HEK293T (cell line): Measurements from ENCODE around the gene COL26A1.

Experiments
- BHLHE40 ChIP-seq: fragments of 450-650 bp; IDR thresholded peaks from 2 replicates; pipeline ENCODE4 v1.6.1; 2016; ENCODE audit warnings: mild to moderate bottlenecking, moderate library complexity, borderline replicate concordance
- CTBP1 ChIP-seq: fragments of 450-650 bp; IDR thresholded peaks from 2 replicates; pipeline ENCODE4 v1.6.1; 2016; ENCODE audit warnings: borderline replicate concordance
- FOXA1 ChIP-seq: fragments of 450-650 bp; IDR thresholded peaks from 2 replicates; pipeline ENCODE4 v1.6.1; 2016; ENCODE audit warnings: mild to moderate bottlenecking
- FOXM1 ChIP-seq: fragments of 450-650 bp; IDR thresholded peaks from 2 replicates; pipeline ENCODE4 v1.6.1; 2017; ENCODE audit warnings: mild to moderate bottlenecking, borderline replicate concordance
- TARDBP ChIP-seq: fragments of 450-650 bp; IDR thresholded peaks from 2 replicates; pipeline ENCODE4 v1.6.1; 2016

DNA sequence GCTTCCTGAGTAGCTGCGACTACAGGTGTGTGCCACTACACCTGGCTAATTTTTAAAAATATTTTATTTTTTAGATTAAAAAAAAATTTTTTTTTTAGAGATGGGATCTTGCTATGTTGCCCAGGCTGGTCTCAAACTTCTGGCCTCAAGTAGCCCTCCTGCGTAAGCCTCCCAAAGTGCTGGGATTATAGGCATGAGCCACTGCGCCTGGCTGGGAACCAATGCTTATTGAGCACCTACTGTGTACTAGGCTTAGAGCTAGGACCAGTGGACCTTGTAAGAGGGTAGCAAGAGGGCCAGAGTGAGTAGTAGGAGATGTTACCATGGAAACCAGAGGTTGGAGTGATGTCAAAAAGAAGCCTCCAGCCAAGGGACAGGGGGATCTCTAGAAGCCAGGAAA lies 31.2 kb downstream of the COL26A1 start:
- no peak for TF ChIP-seq CTBP1
- no peak for TF ChIP-seq FOXM1
- TF ChIP-seq FOXA1, result no peak
- no peak for TF ChIP-seq TARDBP
- no peak for TF ChIP-seq BHLHE40
